ENCODE measurements around the gene SLMAP.

DNA sequence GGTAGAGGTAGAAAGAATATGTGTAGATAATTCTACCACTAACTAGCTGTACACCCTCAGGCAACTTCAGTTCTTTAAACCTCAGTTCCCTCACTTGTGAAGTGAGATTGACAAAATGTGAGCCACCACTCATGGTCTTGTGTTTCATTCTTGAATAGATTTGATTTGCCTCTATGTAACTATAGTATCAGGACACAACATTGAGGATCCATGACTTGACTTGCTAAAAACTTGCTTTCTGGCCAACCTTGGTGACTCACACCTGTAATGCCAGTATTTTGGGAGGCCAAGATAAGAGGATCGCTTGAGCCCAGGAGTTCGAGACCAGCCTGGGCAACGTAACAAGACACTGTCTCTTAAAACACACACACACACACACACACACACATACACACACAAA, 136.3 kb downstream of the SLMAP start:
- TF ChIP-seq CTCF (IDR thresholded peaks at IDR 0.05; ENCODE audit: low read length) = no peak
- TF ChIP-seq EZH2 (optimal IDR thresholded peaks at IDR 0.05; ENCODE audit: low read depth, low read length) = no peak
- TF ChIP-seq EZH2phosphoT487 (IDR thresholded peaks at IDR 0.05; ENCODE audit: low read length) = no peak

Measured in MM.1S (cell line).